ENCODE data around the gene CERS6.

GRCh38 chr2:168814046-168814445 lies 358.0 kb downstream of the CERS6 start:
- no peak for TF ChIP-seq CTCF (IDR thresholded peaks at IDR 0.05)
- TF ChIP-seq POLR2A (IDR thresholded peaks at IDR 0.05): no peak

Data from body of pancreas (tissue), 4 donors.